Ovary (tissue), 9 donors: ENCODE measurements around the gene OTUD5. TPM values are rescaled to one million over a fixed set of nuclear protein-coding genes. Genes with fewer than 3 reads are reported as not detected.

ENCODE experiments used
- DNase-seq, 5 donors: peaks; one replicate each; pipeline ENCODE4 v3.0.0-alpha.2; 2019 to 2020
- H3K27ac ChIP-seq, 2 donors: fragments of 200-600 bp; one replicate each; pipeline versions ENCODE4 v1.5.1 to v1.8.0; 2019 to 2022
- H3K27me3 ChIP-seq: fragments of 200-600 bp; one replicate; pipeline ENCODE4 v1.8.0; 2022
- H3K36me3 ChIP-seq: fragments of 200-600 bp; sonication (generic); one replicate; pipeline ENCODE4 v1.5.1; 2019
- H3K4me1 ChIP-seq: one replicate; pipeline ENCODE4 v1.8.1; 2013; ENCODE audit warnings: mild to moderate bottlenecking, moderate library complexity; ENCODE audit not compliant: insufficient read depth
- H3K4me3 ChIP-seq: fragments of 200-600 bp; sonication (generic); one replicate; pipeline ENCODE4 v1.5.1; 2017
- H3K9me3 ChIP-seq, 2 donors: fragments of 200-600 bp in 1 of 2; sonication (generic) in 1 of 2; one replicate each; pipeline versions ENCODE4 v1.5.1 to v1.8.1; 2013 to 2019; ENCODE audit warnings: mild to moderate bottlenecking in 1 of 2, moderate library complexity in 1 of 2
- EP300 ChIP-seq: sonication (generic); formaldehyde crosslinking; IDR thresholded peaks from one replicate; pipeline ENCODE4 v1.6.1; 2017; ENCODE audit warnings: antibody characterized with exemption
- POLR2A ChIP-seq: fragments of 450-650 bp; IDR thresholded peaks from one replicate; pipeline ENCODE4 v1.6.1; 2017; ENCODE audit warnings: antibody characterized with exemption, mild to moderate bottlenecking, moderate library complexity
- WGBS, 3 donors: extraction: QIAGEN DNeasy Blood & Tissue Kit in 1 of 3; methylation state at CpG; one replicate each; pipeline versions ENCODE4 v1.1.5 to v1.1.7; 2013 to 2017; 5-methylcytosine and 5-hydroxymethylcytosine counted together
- intact Hi-C, 4 donors: fragments of 100-400 bp; cut with DNase I; formaldehyde crosslinking; loops; one replicate each; pipeline versions ENCODE4 v1.11.0 to v1.15.1; 2022 to 2023
- polyA plus RNA-seq, 2 donors: library from polyadenylated mRNA; stranded (reverse); fragments of 200-250 nt in 1 of 2; fragments of 350-450 nt in 1 of 2; fragmentation: Illumina TruSeq in 1 of 2; extraction: RNeasy Lipid Tissue Mini Kit (QIAGEN cat#74804) in 1 of 2; gene quantifications; one replicate each; pipeline ENCODE4 v1.2.3, GENCODE V29; 2013 to 2014
- total RNA-seq, 7 donors: library from RNA; depleted of rRNA in 2 of 7; stranded (reverse); fragments of >200 nt in 2 of 7; fragmentation: NEBNext Ultra II Directional in 3 of 7; extraction: Animal tissue kit (Norgen Biotek cat#: 25700) in 3 of 7; gene quantifications; one replicate each; pipeline versions ENCODE4 v1.1.0 to v1.2.4, GENCODE V29; 2016 to 2023
- TF ChIP-seq, protein P1 (sequence below), 3 donors: fragments of 450-650 bp in 2 of 3; fragments of 200-600 bp in 1 of 3; IDR thresholded peaks; one replicate each; pipeline versions ENCODE4 v1.5.1 to v1.8.0; 2016 to 2022; ENCODE audit warnings: antibody characterized with exemption in 3 of 3, mild to moderate bottlenecking in 1 of 3
- donor health status: DM: no; HTN: no; CAD: no; lungs with moderate emphysema.
- donor health status: DM: no; HTN: no; CAD: no.
- donor health status: Bipolar disorder and iron deficiency.
- donor health status: DM: yes; HTN: yes; CAD: no.
- donor health status: DM: no; HTN: no; CAD: no.
- donor health status: DM: yes; HTN: yes; CAD: no.

The OTUD5 gene
- total and polyA plus RNA-seq, 9 donors: 25.8 to 72.7 (median 53.8) TPM

GRCh38 chrX:48958635-48959094 is 1.3 kb upstream of the OTUD5 start:
- H3K4me3 ChIP-seq: peak overlapping the region; percentile 10

GRCh38 chrX:48957827-48958634 is 624 bp upstream of the OTUD5 start:
- Histone ChIP-seq H3K27ac (peak overlapping the region; percentile 90), H3K27me3 (no peaks in the 10 kb centered on the region), H3K36me3 (no peaks in the 10 kb centered on the region), H3K4me1 (no peaks in the 10 kb centered on the region), H3K9me3 (no peaks in the 10 kb centered on the region), H3K4me3 (peak overlapping the region; percentile 54)
- intact Hi-C loops: no loop called here
- peak; percentile 84 for TF ChIP-seq POLR2A
- peak; percentile 54 for TF ChIP-seq EP300
- TF ChIP-seq, protein P1, sequence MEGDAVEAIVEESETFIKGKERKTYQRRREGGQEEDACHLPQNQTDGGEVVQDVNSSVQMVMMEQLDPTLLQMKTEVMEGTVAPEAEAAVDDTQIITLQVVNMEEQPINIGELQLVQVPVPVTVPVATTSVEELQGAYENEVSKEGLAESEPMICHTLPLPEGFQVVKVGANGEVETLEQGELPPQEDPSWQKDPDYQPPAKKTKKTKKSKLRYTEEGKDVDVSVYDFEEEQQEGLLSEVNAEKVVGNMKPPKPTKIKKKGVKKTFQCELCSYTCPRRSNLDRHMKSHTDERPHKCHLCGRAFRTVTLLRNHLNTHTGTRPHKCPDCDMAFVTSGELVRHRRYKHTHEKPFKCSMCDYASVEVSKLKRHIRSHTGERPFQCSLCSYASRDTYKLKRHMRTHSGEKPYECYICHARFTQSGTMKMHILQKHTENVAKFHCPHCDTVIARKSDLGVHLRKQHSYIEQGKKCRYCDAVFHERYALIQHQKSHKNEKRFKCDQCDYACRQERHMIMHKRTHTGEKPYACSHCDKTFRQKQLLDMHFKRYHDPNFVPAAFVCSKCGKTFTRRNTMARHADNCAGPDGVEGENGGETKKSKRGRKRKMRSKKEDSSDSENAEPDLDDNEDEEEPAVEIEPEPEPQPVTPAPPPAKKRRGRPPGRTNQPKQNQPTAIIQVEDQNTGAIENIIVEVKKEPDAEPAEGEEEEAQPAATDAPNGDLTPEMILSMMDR (IDR thresholded peaks at IDR 0.05): peak in 1 of 3 donors; percentile 13
- peak; percentile 93 to 97 (median 95) for DNase-seq
- 27 to 47% (median 36%) methylated on average over 66 of the region's 66 CpGs for WGBS, 3 donors

More at GRCh38 chrX:48958635-48959094, 1.3 kb upstream of the OTUD5 start:
- peak in 3 of 5 donors; percentile 37 to 64 (median 52) for DNase-seq
- H3K36me3 ChIP-seq: no peaks in the 10 kb centered on the region
- H3K27ac ChIP-seq: peak overlapping the region; percentile 18 to 90
- intact Hi-C loops: no loop called here
- no peak for TF ChIP-seq EP300
- no peak for TF ChIP-seq POLR2A
- TF ChIP-seq, protein P1 (IDR thresholded peaks at IDR 0.05): no peak
- H3K9me3 ChIP-seq: no peaks in the 10 kb centered on the region
- H3K4me1 ChIP-seq: no peaks in the 10 kb centered on the region
- 34 to 55% (median 48%) methylated on average over 21 of the region's 21 CpGs for WGBS, 3 donors
- no peaks in the 10 kb centered on the region for H3K27me3 ChIP-seq

GRCh38 chrX:48956728-48957414 is 536 bp downstream of the OTUD5 start:
- TF ChIP-seq POLR2A (no peak), EP300 (no peak)
- TF ChIP-seq, protein P1 (IDR thresholded peaks at IDR 0.05): no peak
- 36 to 56% (median 51%) methylated on average over 60 to 61 of the region's 61 CpGs for WGBS, 3 donors
- intact Hi-C loops: no loop called here
- DNase-seq: peak in 4 of 5 donors; percentile 25 to 57 (median 38)
- no peaks in the 10 kb centered on the region for H3K36me3 ChIP-seq
- H3K4me3 ChIP-seq: peak overlapping the region; percentile 54
- no peaks in the 10 kb centered on the region for H3K9me3 ChIP-seq
- H3K4me1 ChIP-seq: no peaks in the 10 kb centered on the region
- no peaks in the 10 kb centered on the region for H3K27me3 ChIP-seq
- peak overlapping the region; percentile 90 for H3K27ac ChIP-seq

GRCh38 chrX:48948589-48948988 is 8.8 kb downstream of the OTUD5 start:
- Histone ChIP-seq H3K27ac (no peak overlapping the region), H3K9me3 (no peaks in the 10 kb centered on the region), H3K27me3 (no peaks in the 10 kb centered on the region), H3K4me1 (no peaks in the 10 kb centered on the region), H3K4me3 (no peak overlapping the region), H3K36me3 (no peaks in the 10 kb centered on the region)
- 89 to 100% (median 91%) methylated on average over 1 of the region's 1 CpG for WGBS, 3 donors
- intact Hi-C loops: no loop called here
- TF ChIP-seq EP300 (no peak), POLR2A (no peak)
- TF ChIP-seq, protein P1 (IDR thresholded peaks at IDR 0.05): no peak
- no peak for DNase-seq
